ENCODE data around the gene LAIR1. TPM values are rescaled to one million over a fixed set of nuclear protein-coding genes. Genes with fewer than 3 reads are reported as not detected.

Gene LAIR1
- total RNA-seq, 3 donors from 2014 or later (not counting 1 experiment from before 2014, with no cell fraction given) = 117 to 163 (median 156) TPM

DNA sequence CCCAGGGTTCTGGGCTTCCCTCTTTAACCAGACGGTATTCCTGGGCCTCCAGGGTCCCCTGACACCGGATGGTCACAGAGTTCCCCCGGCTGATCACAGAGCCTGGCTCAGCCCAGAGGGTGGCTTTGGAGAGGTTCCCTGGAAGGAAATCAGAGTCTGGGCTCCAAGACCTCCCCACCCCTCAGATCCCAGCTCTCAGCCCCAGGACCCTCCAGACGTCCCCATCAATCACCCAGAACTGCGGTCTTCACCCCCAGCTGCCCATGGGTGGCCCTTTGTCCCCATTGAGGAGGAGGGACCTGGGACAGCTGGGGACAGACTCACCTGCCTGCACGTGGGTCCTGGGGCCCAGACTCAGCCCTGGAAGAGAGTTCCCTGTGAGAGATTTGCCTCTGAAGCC is 52.7 kb downstream of the LAIR1 start:
- WGBS (ENCODE audit: insufficient coverage) = 76% methylated on average over 5 of the region's 6 CpGs
- peaks cover 0 to 4% of the 10 kb centered on the region in 2 donors for H3K4me1 Mint-ChIP-seq

GRCh38 chr19:54311486-54311885 is 53.2 kb downstream of the LAIR1 start:
- Mint-ChIP-seq H3K4me1 (peaks cover 0 to 4% of the 10 kb centered on the region in 2 donors), H3K4me3 (no peak overlapping the region), H3K36me3 (no peaks in the 10 kb centered on the region), H3K27ac (no peak overlapping the region), H3K9me3 (no peaks in the 10 kb centered on the region), H3K27me3 (ENCODE audit: low read depth in 2 of 2) (peaks cover 20 to 27% of the 10 kb centered on the region in 2 donors)
- Histone ChIP-seq H3K4me1 (ENCODE audit: control insufficient read depth, insufficient read depth, low read length) (peaks cover 10% of the 10 kb centered on the region), H3K36me3 (ENCODE audit: control insufficient read depth, insufficient read depth, low read length) (no peaks in the 10 kb centered on the region), H3K27me3 (ENCODE audit: control insufficient read depth, insufficient read depth, low read length) (peaks cover 3% of the 10 kb centered on the region), H3K4me3 (ENCODE audit: low read length) (no peak overlapping the region), H3K27ac (ENCODE audit: low read length) (no peak overlapping the region), H3K9me3 (ENCODE audit: control insufficient read depth, insufficient read depth, low read length) (no peaks in the 10 kb centered on the region)
- intact Hi-C loops (cut with micrococcal nuclease) = no loop called here
- DNase-seq (no peak), ATAC-seq (no peak)
- 85% methylated on average over 4 of the region's 5 CpGs for WGBS (ENCODE audit: insufficient coverage)
- TF ChIP-seq, protein P1, sequence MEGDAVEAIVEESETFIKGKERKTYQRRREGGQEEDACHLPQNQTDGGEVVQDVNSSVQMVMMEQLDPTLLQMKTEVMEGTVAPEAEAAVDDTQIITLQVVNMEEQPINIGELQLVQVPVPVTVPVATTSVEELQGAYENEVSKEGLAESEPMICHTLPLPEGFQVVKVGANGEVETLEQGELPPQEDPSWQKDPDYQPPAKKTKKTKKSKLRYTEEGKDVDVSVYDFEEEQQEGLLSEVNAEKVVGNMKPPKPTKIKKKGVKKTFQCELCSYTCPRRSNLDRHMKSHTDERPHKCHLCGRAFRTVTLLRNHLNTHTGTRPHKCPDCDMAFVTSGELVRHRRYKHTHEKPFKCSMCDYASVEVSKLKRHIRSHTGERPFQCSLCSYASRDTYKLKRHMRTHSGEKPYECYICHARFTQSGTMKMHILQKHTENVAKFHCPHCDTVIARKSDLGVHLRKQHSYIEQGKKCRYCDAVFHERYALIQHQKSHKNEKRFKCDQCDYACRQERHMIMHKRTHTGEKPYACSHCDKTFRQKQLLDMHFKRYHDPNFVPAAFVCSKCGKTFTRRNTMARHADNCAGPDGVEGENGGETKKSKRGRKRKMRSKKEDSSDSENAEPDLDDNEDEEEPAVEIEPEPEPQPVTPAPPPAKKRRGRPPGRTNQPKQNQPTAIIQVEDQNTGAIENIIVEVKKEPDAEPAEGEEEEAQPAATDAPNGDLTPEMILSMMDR (IDR thresholded peaks at IDR 0.05) = no peak

More for the DNA sequence above, 52.7 kb downstream of the LAIR1 start:
- H3K27me3 Mint-ChIP-seq (ENCODE audit: low read depth in 2 of 2) = peaks cover 17 to 28% of the 10 kb centered on the region in 2 donors
- H3K36me3 Mint-ChIP-seq = no peaks in the 10 kb centered on the region
- intact Hi-C loops (cut with micrococcal nuclease) = no loop called here
- TF ChIP-seq, protein P1 (IDR thresholded peaks at IDR 0.05) = no peak
- H3K27ac Mint-ChIP-seq = no peak overlapping the region
- no peak for ATAC-seq
- H3K9me3 Mint-ChIP-seq = no peaks in the 10 kb centered on the region
- H3K27ac ChIP-seq (ENCODE audit: low read length) = no peak overlapping the region
- peaks cover 10% of the 10 kb centered on the region for H3K4me1 ChIP-seq (ENCODE audit: control insufficient read depth, insufficient read depth, low read length)
- no peaks in the 10 kb centered on the region for H3K9me3 ChIP-seq (ENCODE audit: control insufficient read depth, insufficient read depth, low read length)
- H3K36me3 ChIP-seq (ENCODE audit: control insufficient read depth, insufficient read depth, low read length) = no peaks in the 10 kb centered on the region
- H3K4me3 ChIP-seq (ENCODE audit: low read length) = no peak overlapping the region
- H3K4me3 Mint-ChIP-seq = no peak overlapping the region
- DNase-seq = no peak
- peaks cover 3% of the 10 kb centered on the region for H3K27me3 ChIP-seq (ENCODE audit: control insufficient read depth, insufficient read depth, low read length)

DNA sequence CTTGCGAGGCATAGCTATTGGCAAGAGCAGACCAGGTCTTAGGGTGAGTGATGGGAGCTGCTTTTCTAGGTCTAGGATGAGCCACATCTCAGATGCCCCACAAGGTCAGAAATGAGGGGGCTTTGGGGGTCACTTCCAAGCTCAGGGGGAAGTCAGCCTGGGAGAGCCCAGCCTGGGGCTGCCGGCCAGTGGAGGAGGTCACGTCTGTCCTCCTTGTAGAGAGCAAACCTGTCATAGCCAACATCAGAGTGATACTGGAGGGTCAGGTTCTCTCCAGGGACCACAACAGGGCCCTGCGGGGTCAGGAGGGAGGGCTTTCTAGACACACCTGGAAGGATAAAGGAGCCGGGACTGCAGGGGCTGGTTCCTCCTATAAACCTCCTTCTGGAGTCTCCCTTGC is 54.2 kb downstream of the LAIR1 start:
- H3K27me3 ChIP-seq (ENCODE audit: control insufficient read depth, insufficient read depth, low read length) = peaks cover 3% of the 10 kb centered on the region
- intact Hi-C loops (cut with micrococcal nuclease) = no loop called here
- H3K9me3 Mint-ChIP-seq = no peaks in the 10 kb centered on the region
- H3K36me3 Mint-ChIP-seq = no peaks in the 10 kb centered on the region
- WGBS (ENCODE audit: insufficient coverage) = 87% methylated on average over 5 of the region's 5 CpGs
- no peak overlapping the region for H3K27ac ChIP-seq (ENCODE audit: low read length)
- ATAC-seq (no peak), DNase-seq (no peak)
- peaks cover 0 to 5% of the 10 kb centered on the region in 2 donors for H3K4me1 Mint-ChIP-seq
- peaks cover 20 to 21% of the 10 kb centered on the region in 2 donors for H3K27me3 Mint-ChIP-seq (ENCODE audit: low read depth in 2 of 2)
- H3K9me3 ChIP-seq (ENCODE audit: control insufficient read depth, insufficient read depth, low read length) = no peaks in the 10 kb centered on the region
- peaks cover 10% of the 10 kb centered on the region for H3K4me1 ChIP-seq (ENCODE audit: control insufficient read depth, insufficient read depth, low read length)
- no peak overlapping the region for H3K4me3 Mint-ChIP-seq
- H3K27ac Mint-ChIP-seq = no peak overlapping the region
- no peak overlapping the region for H3K4me3 ChIP-seq (ENCODE audit: low read length)
- H3K36me3 ChIP-seq (ENCODE audit: control insufficient read depth, insufficient read depth, low read length) = no peaks in the 10 kb centered on the region
- TF ChIP-seq, protein P1 (IDR thresholded peaks at IDR 0.05) = no peak

DNA sequence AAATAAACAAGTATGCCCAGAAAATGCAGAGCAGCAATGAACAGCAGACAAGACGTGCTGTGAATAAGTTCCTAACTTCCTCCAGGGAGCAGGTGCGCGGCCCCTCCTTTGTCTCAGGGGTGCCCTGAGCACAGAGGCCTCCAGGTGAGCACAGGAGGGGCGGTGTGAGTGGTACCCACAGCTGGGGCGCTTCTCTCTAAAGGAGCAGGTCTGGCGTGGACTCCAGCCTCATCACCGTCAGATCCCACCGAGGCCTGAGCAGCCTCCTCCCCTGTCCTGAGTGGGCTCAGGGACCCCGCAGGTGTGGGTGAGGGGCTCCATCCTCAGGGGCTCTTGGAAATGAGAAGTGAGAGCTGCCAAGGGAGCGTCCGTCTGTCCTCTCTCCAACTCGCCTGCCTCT is 54.9 kb downstream of the LAIR1 start:
- H3K4me1 Mint-ChIP-seq = peaks cover 4 to 12% of the 10 kb centered on the region in 2 donors
- DNase-seq (no peak), ATAC-seq (no peak)
- H3K36me3 Mint-ChIP-seq = no peaks in the 10 kb centered on the region
- H3K9me3 Mint-ChIP-seq = no peaks in the 10 kb centered on the region
- H3K4me3 Mint-ChIP-seq = no peak overlapping the region
- H3K4me3 ChIP-seq (ENCODE audit: low read length) = no peak overlapping the region
- H3K4me1 ChIP-seq (ENCODE audit: control insufficient read depth, insufficient read depth, low read length) = peaks cover 10% of the 10 kb centered on the region
- peaks cover 21 to 26% of the 10 kb centered on the region in 2 donors for H3K27me3 Mint-ChIP-seq (ENCODE audit: low read depth in 2 of 2)
- no peak overlapping the region for H3K27ac Mint-ChIP-seq
- H3K36me3 ChIP-seq (ENCODE audit: control insufficient read depth, insufficient read depth, low read length) = no peaks in the 10 kb centered on the region
- intact Hi-C loops (cut with micrococcal nuclease) = no loop called here
- H3K27me3 ChIP-seq (ENCODE audit: control insufficient read depth, insufficient read depth, low read length) = peaks cover 5% of the 10 kb centered on the region
- WGBS (ENCODE audit: insufficient coverage) = 82% methylated on average over 11 of the region's 12 CpGs
- no peaks in the 10 kb centered on the region for H3K9me3 ChIP-seq (ENCODE audit: control insufficient read depth, insufficient read depth, low read length)
- TF ChIP-seq, protein P1 (IDR thresholded peaks at IDR 0.05) = no peak
- H3K27ac ChIP-seq (ENCODE audit: low read length) = no peak overlapping the region
